NCI-H2227 (cell line): ENCODE data around the gene CCBE1.
A peak's percentile ranks its signal among the peaks of the same experiment; 100 is the strongest.

Experiments used
- DNase-seq: peaks from one replicate; lab custom pipeline; 2025; ENCODE audit not compliant: unreplicated experiment; lab: John Stamatoyannopoulos, UW

Gene CCBE1

GRCh38 chr18:59420244-59420643 lies 277.0 kb downstream of the CCBE1 start:
- DNase-seq, result no peak

DNA sequence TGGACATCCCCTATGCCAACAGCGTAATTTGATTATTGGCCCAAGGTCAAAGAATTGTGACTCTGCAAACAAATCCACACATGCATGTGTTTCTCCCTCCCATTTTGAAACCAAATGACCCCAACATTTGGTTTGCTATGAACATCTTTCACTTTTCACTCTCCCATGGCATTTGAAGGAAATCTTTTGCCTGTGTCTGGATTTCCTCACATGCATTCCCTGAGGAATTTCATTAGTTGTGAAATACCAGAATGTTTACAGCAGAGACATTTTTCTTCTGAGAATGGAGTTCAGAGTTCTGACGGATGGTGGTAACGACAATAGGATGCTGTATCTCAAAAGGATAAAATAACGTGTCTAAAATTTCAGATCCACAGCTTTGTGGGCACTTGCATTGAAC lies 277.8 kb downstream of the CCBE1 start:
- no peak for DNase-seq

DNA sequence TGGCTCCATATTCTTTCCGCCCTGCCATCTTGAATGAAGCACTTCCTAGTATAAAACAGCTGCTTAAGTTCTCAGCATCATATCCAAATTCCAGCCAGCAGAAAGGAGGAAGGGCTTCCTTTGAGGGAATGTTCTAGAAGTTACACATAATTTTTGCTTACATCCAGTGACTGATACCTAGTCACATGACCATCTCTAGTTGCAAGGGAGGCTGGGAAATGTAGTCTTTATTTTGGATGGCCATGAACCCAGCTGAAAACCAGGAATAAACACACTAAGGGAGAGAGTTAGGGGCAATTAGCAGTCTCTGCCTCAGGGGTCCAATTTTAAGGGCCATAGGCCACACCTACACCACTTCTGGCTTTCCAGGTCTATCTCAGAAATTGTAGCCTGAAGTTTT lies 280.4 kb downstream of the CCBE1 start:
- no peak for DNase-seq

DNA sequence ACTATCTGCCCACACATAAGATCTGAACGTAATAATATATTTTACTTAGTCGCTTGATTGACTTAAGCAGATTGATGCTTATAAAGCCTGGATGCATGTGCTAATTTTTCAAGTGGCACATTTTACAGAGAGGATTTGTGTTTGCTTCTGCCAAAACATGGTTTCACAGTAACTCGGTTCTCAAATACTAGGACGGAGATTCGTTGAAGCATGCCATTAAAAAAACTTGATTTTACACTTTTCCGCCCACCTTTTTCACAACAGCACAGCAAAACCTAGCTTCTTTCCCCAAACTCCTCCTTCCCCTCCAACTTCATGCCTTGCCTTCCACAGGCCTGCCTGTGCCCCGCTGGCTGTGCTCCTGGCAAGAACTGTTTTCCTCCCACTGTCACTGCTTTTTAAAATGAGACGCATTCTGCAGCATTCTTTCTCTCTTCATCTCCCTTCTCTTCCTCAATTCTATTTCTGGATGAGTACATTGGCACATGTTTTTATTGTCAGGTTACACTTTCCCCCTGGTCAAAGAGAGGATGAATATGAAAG lies 283.0 kb downstream of the CCBE1 start:
- no peak for DNase-seq

GRCh38 chr18:59402432-59403090 lies 294.7 kb downstream of the CCBE1 start:
- DNase-seq, result peak; percentile 95

DNA sequence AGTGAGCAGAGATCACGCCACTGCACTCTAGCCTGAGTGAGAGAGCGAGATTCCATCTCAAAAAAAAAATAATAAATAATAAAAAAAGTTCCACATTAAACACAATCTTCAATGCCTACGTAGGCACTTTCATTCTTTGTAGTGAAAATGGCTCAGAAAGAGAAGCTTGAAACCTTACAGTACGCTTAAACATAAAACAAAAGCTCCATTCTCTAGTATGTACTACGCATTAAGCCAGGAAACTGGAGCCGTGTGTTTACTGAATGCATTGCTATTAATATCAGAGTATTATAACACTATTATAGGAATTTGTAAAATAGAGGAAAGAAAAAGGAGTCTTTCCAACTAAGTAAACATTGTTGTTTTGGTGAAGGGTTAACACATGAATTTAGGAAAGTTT lies 296.8 kb downstream of the CCBE1 start:
- no peak for DNase-seq

- no peak for DNase-seq
Observed at GRCh38 chr18:59395226-59396175, 301.7 kb downstream of the CCBE1 start.

DNA sequence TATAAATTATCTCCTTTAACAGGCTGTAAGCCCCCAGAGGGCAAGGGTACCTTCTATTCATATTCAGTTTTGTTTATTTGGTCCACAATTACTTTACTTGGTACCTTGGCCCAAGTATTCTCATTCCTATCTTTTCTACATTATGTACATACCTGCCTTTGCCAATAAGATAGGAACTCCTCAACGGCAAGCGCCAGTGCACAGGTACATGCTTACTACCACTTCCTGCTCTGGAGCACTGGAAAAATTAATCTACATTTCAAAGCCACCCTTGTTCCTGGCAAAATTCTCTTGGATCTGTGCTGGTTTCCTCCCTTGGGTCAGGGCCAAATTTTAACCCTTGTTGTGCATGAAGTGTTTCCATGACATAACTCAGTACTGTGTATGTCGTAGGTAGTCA lies 303.8 kb downstream of the CCBE1 start:
- no peak for DNase-seq

- no peak for DNase-seq
Observed at GRCh38 chr18:59388817-59389216, 308.4 kb downstream of the CCBE1 start.

- DNase-seq, result peak; percentile 62
Observed at GRCh38 chr18:59387687-59388565, 309.3 kb downstream of the CCBE1 start.

- peak; percentile 13 for DNase-seq
Observed at GRCh38 chr18:59386909-59387686, 310.1 kb downstream of the CCBE1 start.

- no peak for DNase-seq
Observed at GRCh38 chr18:59385191-59385590, 312.0 kb downstream of the CCBE1 start.

GRCh38 chr18:59383851-59384250 lies 313.4 kb downstream of the CCBE1 start:
- DNase-seq, result peak; percentile 84

GRCh38 chr18:59382383-59382782 lies 314.8 kb downstream of the CCBE1 start:
- DNase-seq, result no peak

DNA sequence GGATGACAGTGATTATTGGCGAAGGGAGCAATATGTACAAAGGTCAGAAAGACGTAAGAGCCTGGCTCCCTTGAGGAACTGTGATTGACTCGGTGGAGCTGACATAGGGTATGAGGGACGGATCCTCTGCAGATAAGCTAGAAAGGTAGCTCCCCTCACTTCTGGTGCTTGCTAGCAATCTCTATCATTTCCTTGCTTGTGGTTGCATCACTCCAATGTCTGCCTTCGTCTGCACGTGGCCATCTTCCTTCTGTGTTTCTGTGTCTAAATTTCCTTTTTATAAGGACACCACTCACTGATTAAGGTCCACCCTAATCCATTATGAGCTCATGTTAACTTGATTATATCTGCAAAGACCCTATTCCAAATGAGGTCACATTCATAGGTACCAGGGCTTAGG lies 315.3 kb downstream of the CCBE1 start:
- no peak for DNase-seq
